ENCODE data around the gene TM2D3. TPM values are rescaled to one million over a fixed set of nuclear protein-coding genes. Genes with fewer than 3 reads are reported as not detected.

Gene TM2D3
- total and polyA plus RNA-seq, 2 experiments from 2014 or later = 26.2 to 36.6 TPM

DNA sequence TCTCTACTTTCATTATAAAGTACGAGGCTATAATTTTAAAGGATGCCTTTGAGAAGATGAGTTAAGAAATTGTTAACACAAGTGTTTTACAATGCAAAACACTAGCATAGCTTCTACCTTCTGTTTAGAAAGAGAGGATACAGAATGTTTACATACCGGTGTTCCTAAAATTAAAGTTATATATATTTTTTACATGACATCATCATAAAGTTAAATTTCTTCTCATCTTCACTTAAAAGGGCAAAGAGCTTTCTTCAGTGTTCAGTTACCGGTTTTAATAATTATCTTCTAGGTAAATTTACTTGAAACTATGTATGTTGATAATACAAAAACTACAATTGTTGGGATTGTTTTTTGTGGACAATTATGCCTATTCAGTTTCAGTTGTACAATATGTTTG lies 32.7 kb upstream of the TM2D3 start:
- no peak overlapping the region for H3K27ac Mint-ChIP-seq
- TF ChIP-seq, protein P1, sequence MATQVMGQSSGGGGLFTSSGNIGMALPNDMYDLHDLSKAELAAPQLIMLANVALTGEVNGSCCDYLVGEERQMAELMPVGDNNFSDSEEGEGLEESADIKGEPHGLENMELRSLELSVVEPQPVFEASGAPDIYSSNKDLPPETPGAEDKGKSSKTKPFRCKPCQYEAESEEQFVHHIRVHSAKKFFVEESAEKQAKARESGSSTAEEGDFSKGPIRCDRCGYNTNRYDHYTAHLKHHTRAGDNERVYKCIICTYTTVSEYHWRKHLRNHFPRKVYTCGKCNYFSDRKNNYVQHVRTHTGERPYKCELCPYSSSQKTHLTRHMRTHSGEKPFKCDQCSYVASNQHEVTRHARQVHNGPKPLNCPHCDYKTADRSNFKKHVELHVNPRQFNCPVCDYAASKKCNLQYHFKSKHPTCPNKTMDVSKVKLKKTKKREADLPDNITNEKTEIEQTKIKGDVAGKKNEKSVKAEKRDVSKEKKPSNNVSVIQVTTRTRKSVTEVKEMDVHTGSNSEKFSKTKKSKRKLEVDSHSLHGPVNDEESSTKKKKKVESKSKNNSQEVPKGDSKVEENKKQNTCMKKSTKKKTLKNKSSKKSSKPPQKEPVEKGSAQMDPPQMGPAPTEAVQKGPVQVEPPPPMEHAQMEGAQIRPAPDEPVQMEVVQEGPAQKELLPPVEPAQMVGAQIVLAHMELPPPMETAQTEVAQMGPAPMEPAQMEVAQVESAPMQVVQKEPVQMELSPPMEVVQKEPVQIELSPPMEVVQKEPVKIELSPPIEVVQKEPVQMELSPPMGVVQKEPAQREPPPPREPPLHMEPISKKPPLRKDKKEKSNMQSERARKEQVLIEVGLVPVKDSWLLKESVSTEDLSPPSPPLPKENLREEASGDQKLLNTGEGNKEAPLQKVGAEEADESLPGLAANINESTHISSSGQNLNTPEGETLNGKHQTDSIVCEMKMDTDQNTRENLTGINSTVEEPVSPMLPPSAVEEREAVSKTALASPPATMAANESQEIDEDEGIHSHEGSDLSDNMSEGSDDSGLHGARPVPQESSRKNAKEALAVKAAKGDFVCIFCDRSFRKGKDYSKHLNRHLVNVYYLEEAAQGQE (IDR thresholded peaks at IDR 0.05; ENCODE audit: unreplicated experiment) = no peak
- no peak for TF ChIP-seq CREB1 (CRISPR knock-in tag; IDR thresholded peaks at IDR 0.05; ENCODE audit: low read depth)
- TF ChIP-seq STAT1 (IDR thresholded peaks at IDR 0.05; ENCODE audit: unreplicated experiment) = no peak
- Histone ChIP-seq H3K4me1 (ENCODE audit: insufficient read depth) (no peaks in the 10 kb centered on the region), H3K79me2 (replicated peaks; ENCODE audit: insufficient read depth) (no peaks in the 10 kb centered on the region), H3K27ac (ENCODE audit: low read depth) (no peak overlapping the region), H3K27me3 (ENCODE audit: insufficient read depth) (no peaks in the 10 kb centered on the region), H3K4me2 (no peak overlapping the region), H4K20me1 (replicated peaks; ENCODE audit: insufficient read depth) (no peaks in the 10 kb centered on the region), H3K9me2 (ENCODE audit: insufficient read depth) (no peaks in the 10 kb centered on the region), H2AFZ (no peak overlapping the region), H3F3A (replicated peaks; ENCODE audit: low read depth) (no peaks in the 10 kb centered on the region), H3K36me3 (ENCODE audit: insufficient read depth) (no peaks in the 10 kb centered on the region), H3K4me3 (no peak overlapping the region)
- no peaks in the 10 kb centered on the region for H3K4me1 Mint-ChIP-seq
- DNase-seq (ENCODE audit: low spot score) (no peak), ATAC-seq (no peak)
- no peaks in the 10 kb centered on the region for H3K27me3 Mint-ChIP-seq (ENCODE audit: insufficient read depth, low read depth, poor library complexity)
- H3K4me3 Mint-ChIP-seq = no peak overlapping the region
- H3K9me3 Mint-ChIP-seq = no peaks in the 10 kb centered on the region
- H3K36me3 Mint-ChIP-seq (ENCODE audit: low read depth) = no peaks in the 10 kb centered on the region

DNA sequence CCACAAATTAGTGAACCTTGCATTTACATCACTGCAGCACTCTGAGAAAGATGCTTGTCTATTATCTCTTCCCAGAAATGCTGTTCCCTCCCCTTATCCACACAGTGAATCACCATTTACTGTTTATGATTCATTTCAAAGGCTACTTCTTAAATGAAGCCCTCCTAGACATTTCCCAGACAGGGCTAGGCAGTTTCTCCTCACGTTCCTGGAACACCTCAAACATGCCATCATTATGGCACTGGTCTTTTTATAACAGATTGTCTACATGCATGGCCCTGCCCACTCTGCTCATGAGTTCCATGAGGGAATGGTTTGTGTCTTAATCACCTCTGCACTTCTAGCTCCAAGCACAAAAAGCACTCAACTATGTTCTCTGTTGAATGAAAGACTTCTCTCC lies 32.2 kb upstream of the TM2D3 start:
- Histone ChIP-seq H4K20me1 (replicated peaks; ENCODE audit: insufficient read depth) (no peaks in the 10 kb centered on the region), H3K27me3 (ENCODE audit: insufficient read depth) (no peaks in the 10 kb centered on the region), H3K4me1 (ENCODE audit: insufficient read depth) (no peaks in the 10 kb centered on the region), H3K36me3 (ENCODE audit: insufficient read depth) (no peaks in the 10 kb centered on the region), H2AFZ (no peak overlapping the region), H3K9me2 (ENCODE audit: insufficient read depth) (no peaks in the 10 kb centered on the region), H3K4me2 (no peak overlapping the region), H3K4me3 (no peak overlapping the region), H3K27ac (ENCODE audit: low read depth) (no peak overlapping the region), H3K79me2 (replicated peaks; ENCODE audit: insufficient read depth) (no peaks in the 10 kb centered on the region), H3F3A (replicated peaks; ENCODE audit: low read depth) (no peaks in the 10 kb centered on the region)
- DNase-seq (ENCODE audit: low spot score) (no peak), ATAC-seq (no peak)
- H3K4me3 Mint-ChIP-seq = no peak overlapping the region
- no peaks in the 10 kb centered on the region for H3K36me3 Mint-ChIP-seq (ENCODE audit: low read depth)
- H3K27me3 Mint-ChIP-seq (ENCODE audit: insufficient read depth, low read depth, poor library complexity) = no peaks in the 10 kb centered on the region
- H3K9me3 Mint-ChIP-seq = no peaks in the 10 kb centered on the region
- H3K4me1 Mint-ChIP-seq = no peaks in the 10 kb centered on the region
- H3K27ac Mint-ChIP-seq = no peak overlapping the region
- TF ChIP-seq, protein P2, sequence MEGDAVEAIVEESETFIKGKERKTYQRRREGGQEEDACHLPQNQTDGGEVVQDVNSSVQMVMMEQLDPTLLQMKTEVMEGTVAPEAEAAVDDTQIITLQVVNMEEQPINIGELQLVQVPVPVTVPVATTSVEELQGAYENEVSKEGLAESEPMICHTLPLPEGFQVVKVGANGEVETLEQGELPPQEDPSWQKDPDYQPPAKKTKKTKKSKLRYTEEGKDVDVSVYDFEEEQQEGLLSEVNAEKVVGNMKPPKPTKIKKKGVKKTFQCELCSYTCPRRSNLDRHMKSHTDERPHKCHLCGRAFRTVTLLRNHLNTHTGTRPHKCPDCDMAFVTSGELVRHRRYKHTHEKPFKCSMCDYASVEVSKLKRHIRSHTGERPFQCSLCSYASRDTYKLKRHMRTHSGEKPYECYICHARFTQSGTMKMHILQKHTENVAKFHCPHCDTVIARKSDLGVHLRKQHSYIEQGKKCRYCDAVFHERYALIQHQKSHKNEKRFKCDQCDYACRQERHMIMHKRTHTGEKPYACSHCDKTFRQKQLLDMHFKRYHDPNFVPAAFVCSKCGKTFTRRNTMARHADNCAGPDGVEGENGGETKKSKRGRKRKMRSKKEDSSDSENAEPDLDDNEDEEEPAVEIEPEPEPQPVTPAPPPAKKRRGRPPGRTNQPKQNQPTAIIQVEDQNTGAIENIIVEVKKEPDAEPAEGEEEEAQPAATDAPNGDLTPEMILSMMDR (conservative IDR thresholded peaks at IDR 0.05; ENCODE audit: low read depth in 2 of 2) = no peak
- TF ChIP-seq ZNF114 (CRISPR knock-in tag; IDR thresholded peaks at IDR 0.05) (no peak), POLR2AphosphoS5 (IDR thresholded peaks at IDR 0.05; ENCODE audit: low read depth) (no peak), EZH2phosphoT487 (IDR thresholded peaks at IDR 0.05; ENCODE audit: unreplicated experiment) (no peak)
- TF ChIP-seq, protein P3, sequence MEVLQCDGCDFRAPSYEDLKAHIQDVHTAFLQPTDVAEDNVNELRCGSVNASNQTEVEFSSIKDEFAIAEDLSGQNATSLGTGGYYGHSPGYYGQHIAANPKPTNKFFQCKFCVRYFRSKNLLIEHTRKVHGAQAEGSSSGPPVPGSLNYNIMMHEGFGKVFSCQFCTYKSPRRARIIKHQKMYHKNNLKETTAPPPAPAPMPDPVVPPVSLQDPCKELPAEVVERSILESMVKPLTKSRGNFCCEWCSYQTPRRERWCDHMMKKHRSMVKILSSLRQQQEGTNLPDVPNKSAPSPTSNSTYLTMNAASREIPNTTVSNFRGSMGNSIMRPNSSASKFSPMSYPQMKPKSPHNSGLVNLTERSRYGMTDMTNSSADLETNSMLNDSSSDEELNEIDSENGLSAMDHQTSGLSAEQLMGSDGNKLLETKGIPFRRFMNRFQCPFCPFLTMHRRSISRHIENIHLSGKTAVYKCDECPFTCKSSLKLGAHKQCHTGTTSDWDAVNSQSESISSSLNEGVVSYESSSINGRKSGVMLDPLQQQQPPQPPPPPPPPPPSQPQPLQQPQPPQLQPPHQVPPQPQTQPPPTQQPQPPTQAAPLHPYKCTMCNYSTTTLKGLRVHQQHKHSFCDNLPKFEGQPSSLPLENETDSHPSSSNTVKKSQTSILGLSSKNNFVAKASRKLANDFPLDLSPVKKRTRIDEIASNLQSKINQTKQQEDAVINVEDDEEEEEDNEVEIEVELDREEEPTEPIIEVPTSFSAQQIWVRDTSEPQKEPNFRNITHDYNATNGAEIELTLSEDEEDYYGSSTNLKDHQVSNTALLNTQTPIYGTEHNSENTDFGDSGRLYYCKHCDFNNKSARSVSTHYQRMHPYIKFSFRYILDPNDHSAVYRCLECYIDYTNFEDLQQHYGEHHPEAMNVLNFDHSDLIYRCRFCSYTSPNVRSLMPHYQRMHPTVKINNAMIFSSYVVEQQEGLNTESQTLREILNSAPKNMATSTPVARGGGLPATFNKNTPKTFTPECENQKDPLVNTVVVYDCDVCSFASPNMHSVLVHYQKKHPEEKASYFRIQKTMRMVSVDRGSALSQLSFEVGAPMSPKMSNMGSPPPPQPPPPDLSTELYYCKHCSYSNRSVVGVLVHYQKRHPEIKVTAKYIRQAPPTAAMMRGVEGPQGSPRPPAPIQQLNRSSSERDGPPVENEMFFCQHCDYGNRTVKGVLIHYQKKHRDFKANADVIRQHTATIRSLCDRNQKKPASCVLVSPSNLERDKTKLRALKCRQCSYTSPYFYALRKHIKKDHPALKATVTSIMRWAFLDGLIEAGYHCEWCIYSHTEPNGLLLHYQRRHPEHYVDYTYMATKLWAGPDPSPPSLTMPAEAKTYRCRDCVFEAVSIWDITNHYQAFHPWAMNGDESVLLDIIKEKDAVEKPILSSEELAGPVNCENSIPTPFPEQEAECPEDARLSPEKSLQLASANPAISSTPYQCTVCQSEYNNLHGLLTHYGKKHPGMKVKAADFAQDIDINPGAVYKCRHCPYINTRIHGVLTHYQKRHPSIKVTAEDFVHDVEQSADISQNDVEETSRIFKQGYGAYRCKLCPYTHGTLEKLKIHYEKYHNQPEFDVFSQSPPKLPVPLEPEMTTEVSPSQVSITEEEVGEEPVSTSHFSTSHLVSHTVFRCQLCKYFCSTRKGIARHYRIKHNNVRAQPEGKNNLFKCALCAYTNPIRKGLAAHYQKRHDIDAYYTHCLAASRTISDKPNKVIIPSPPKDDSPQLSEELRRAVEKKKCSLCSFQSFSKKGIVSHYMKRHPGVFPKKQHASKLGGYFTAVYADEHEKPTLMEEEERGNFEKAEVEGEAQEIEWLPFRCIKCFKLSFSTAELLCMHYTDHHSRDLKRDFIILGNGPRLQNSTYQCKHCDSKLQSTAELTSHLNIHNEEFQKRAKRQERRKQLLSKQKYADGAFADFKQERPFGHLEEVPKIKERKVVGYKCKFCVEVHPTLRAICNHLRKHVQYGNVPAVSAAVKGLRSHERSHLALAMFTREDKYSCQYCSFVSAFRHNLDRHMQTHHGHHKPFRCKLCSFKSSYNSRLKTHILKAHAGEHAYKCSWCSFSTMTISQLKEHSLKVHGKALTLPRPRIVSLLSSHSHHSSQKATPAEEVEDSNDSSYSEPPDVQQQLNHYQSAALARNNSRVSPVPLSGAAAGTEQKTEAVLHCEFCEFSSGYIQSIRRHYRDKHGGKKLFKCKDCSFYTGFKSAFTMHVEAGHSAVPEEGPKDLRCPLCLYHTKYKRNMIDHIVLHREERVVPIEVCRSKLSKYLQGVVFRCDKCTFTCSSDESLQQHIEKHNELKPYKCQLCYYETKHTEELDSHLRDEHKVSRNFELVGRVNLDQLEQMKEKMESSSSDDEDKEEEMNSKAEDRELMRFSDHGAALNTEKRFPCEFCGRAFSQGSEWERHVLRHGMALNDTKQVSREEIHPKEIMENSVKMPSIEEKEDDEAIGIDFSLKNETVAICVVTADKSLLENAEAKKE (CRISPR knock-in tag; IDR thresholded peaks at IDR 0.05) = no peak

All from GM23338 (cell line).